Pancreas (tissue), 10 donors: Measurements from ENCODE around the gene LITAF. TPM values are rescaled to one million over a fixed set of nuclear protein-coding genes. Genes with fewer than 3 reads are reported as not detected.
A peak's percentile ranks its signal among the peaks of the same experiment; 100 is the strongest.
"Not testable (repeated sequence)": the region's sequence is repeated elsewhere in the genome, so short reads cannot be mapped to it uniquely, and the experiment has no call there.

Source experiments
- ATAC-seq, 4 donors: fragments of 200-7000 bp; cut with Tn5 transposase; one replicate each; pipeline versions ENCODE4 v1.8.0 to v1.9.1; 2020; ENCODE audit warnings: mild to moderate bottlenecking in 4 of 4, moderate library complexity in 4 of 4
- DNase-seq, 6 donors: peaks; one replicate each; pipeline ENCODE4 v3.0.0-alpha.2; 2020
- FAIRE-seq: peaks from 2 replicates; lab custom pipeline; 2012; peaks lifted over from hg19 to GRCh38; lab: Jason Lieb, UNC
- H3K27ac ChIP-seq, 4 donors: fragments of 200-600 bp; sonication (generic); 1 replicate in 3 of 4; 2 replicates in 1 of 4; pipeline versions ENCODE4 v1.5.0 to v1.8.0; 2020
- H3K27me3 ChIP-seq, 4 donors: fragments of 200-600 bp; one replicate each; pipeline ENCODE4 v1.8.0; 2021
- H3K36me3 ChIP-seq, 3 donors: fragments of 200-600 bp; sonication (generic) in 1 of 3; one replicate each; pipeline versions ENCODE4 v1.5.0 to v1.8.0; 2020 to 2021
- H3K4me1 ChIP-seq, 3 donors: fragments of 200-600 bp; one replicate each; pipeline ENCODE4 v1.8.0; 2021
- H3K4me3 ChIP-seq, 4 donors: fragments of 200-600 bp; sonication (generic) in 2 of 4; one replicate each; pipeline versions ENCODE4 v1.5.0 to v1.8.0; 2020 to 2021
- H3K9me3 ChIP-seq, 4 donors: fragments of 200-600 bp; one replicate each; pipeline ENCODE4 v1.8.0; 2021
- CTCF ChIP-seq, 4 donors: fragments of 200-600 bp; sonication (generic) in 3 of 4; IDR thresholded peaks; one replicate each; pipeline versions ENCODE4 v1.5.0 to v1.8.0; 2021; ENCODE audit warnings: antibody characterized with exemption in 4 of 4
- WGBS, 2 donors: extraction: QIAGEN DNeasy Blood & Tissue Kit; methylation state at CpG; one replicate each; pipeline ENCODE4 v1.1.7; 2013; 5-methylcytosine and 5-hydroxymethylcytosine counted together
- intact Hi-C, 3 donors: fragments of 100-400 bp; cut with DNase I; formaldehyde crosslinking; loops; one replicate each; pipeline versions ENCODE4 v1.11.1 to v1.14.2; 2022
- polyA plus RNA-seq, 2 donors: library from polyadenylated mRNA; stranded (reverse); fragments of 200-250 nt; gene quantifications; one replicate each; pipeline ENCODE4 v1.2.3, GENCODE V29; 2013
- total RNA-seq, 6 donors: library from RNA; stranded (reverse); fragmentation: NEBNext Ultra II Directional in 4 of 6; extraction: Animal tissue kit (Norgen Biotek cat#: 25700) in 4 of 6; gene quantifications; one replicate each; pipeline versions ENCODE4 v1.2.1 to v1.2.4, GENCODE V29; 2021 to 2023
- donor health status: healthy with polysubstance abuse.
- donor health status: DM: no; HTN: no; CAD: no; lungs with moderate emphysema.
- donor health status: DM: no; HTN: no; CAD: no.
- donor health status: control.
- donor health status: control.
- donor health status: Bipolar disorder and iron deficiency.
- donor health status: DM: yes; HTN: yes; CAD: no.
- donor health status: DM: no; HTN: no; CAD: no.
- donor health status: DM: no; HTN: no; CAD: no.
- donor health status: DM: yes; HTN: yes; CAD: no.

LITAF gene
- total and polyA plus RNA-seq, 8 donors, result 17.6 to 85.3 (median 32.3) TPM

GRCh38 chr16:11511328-11511727, 75.4 kb downstream of the LITAF start:
- H3K36me3 ChIP-seq, result no peaks in the 10 kb centered on the region
- intact Hi-C loops, result no loop called here
- FAIRE-seq (no peak), ATAC-seq (no peak), DNase-seq (no peak)
- no peaks in the 10 kb centered on the region for H3K9me3 ChIP-seq
- H3K27ac ChIP-seq, result no peak overlapping the region
- H3K4me3 ChIP-seq, result no peak overlapping the region
- H3K27me3 ChIP-seq, result no peaks in the 10 kb centered on the region
- no peaks in the 10 kb centered on the region for H3K4me1 ChIP-seq
- TF ChIP-seq CTCF (IDR thresholded peaks at IDR 0.05), result no peak
- 75 to 95% methylated on average over 2 of the region's 2 CpGs for WGBS, 2 donors

- Histone ChIP-seq H3K9me3 (no peaks in the 10 kb centered on the region), H3K36me3 (no peaks in the 10 kb centered on the region), H3K27me3 (no peaks in the 10 kb centered on the region), H3K4me1 (no peaks in the 10 kb centered on the region), H3K4me3 (no peak overlapping the region), H3K27ac (no peak overlapping the region)
- intact Hi-C loops, result no loop called here
- 75 to 79% methylated on average over 12 of the region's 12 CpGs for WGBS, 2 donors
- DNase-seq, result no peak
- ATAC-seq, result no peak
- no peak for FAIRE-seq
- TF ChIP-seq CTCF (IDR thresholded peaks at IDR 0.05), result no peak
Measured at GRCh38 chr16:11510178-11510973, 76.3 kb downstream of the LITAF start.

DNA sequence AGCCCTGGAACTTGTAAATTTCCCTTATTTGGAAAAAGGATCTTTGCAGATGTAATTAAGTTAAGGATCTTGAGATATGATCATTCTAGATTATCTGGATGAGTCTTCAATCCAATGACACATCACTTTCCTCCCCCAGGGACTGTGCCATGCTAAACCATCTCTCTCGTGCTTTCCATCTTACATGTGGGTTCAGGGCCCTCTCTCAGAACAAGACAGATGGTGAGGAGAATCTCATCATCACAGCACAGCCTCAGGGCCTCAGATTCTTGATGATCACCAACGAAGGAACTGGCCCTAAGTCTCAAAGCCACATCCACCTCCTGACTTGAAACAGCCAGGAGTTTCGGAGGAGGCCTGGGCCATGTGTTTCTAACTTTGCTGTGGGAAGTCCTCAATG, 78.7 kb downstream of the LITAF start:
- no peak overlapping the region for H3K27ac ChIP-seq
- H3K36me3 ChIP-seq, result no peaks in the 10 kb centered on the region
- no peak for TF ChIP-seq CTCF (IDR thresholded peaks at IDR 0.05)
- no peak overlapping the region for H3K4me3 ChIP-seq
- DNase-seq, result no peak
- FAIRE-seq, result no peak
- ATAC-seq, result no peak
- H3K27me3 ChIP-seq, result no peaks in the 10 kb centered on the region
- no peaks in the 10 kb centered on the region for H3K9me3 ChIP-seq
- intact Hi-C loops, result no loop called here
- H3K4me1 ChIP-seq, result no peaks in the 10 kb centered on the region
- 79 to 86% methylated on average over 3 of the region's 3 CpGs for WGBS, 2 donors

DNA sequence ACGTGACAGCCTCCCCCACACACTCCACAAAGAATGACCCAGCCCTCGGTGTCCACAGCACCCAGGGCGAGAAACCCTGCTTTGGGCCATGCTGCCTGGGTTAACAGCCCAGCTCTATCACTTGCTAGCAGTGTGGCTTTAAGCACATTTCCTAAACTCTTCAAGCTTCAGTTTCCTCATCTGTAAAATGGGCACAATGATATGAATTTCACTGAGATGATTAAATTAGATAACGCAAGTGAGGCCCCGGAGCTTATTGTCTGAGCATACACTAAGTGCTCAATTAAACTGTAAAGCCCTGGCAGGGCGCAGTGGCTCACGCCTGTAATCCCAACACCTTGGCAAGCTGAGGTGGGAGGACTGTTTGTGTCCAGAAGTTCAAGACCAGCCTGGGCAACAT, 79.4 kb downstream of the LITAF start:
- intact Hi-C loops, result no loop called here
- no peak for ATAC-seq
- no peaks in the 10 kb centered on the region for H3K4me1 ChIP-seq
- TF ChIP-seq CTCF (IDR thresholded peaks at IDR 0.05), result no peak
- no peak for DNase-seq
- no peak overlapping the region for H3K4me3 ChIP-seq
- no peak overlapping the region for H3K27ac ChIP-seq
- WGBS, 2 donors, result 95 to 99% methylated on average over 7 of the region's 7 CpGs
- no peak for FAIRE-seq
- H3K36me3 ChIP-seq, result no peaks in the 10 kb centered on the region
- no peaks in the 10 kb centered on the region for H3K9me3 ChIP-seq
- H3K27me3 ChIP-seq, result no peaks in the 10 kb centered on the region

DNA sequence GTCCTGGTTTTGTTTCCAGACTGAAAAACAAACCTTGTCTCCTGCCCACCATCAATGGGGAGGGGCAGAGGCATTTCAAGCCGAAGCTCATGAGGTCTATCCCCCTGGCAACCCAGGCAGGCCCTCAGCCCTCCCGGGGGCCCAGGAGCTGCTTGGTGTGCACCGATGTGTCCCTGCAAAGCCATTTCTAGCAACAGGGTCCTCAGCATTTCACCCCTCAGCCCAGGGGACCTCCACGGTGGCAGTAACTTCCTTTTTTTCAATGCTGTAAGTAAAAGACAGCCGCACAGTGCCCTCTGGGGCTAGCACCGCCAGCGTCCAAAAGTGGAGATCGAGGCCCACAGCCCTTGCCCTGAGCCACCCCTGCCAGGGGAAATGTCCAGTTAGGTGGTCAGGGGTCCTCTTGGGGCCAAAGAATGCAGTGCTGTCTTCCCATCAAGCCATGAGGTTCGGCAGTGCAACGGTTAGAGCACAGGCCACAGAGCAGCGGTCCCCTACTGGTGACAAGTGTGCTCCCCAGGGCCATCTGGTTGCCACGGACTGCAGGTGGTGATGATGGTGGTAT, 79.9 kb downstream of the LITAF start:
- TF ChIP-seq CTCF (IDR thresholded peaks at IDR 0.05), result no peak
- no peaks in the 10 kb centered on the region for H3K27me3 ChIP-seq
- no peak overlapping the region for H3K4me3 ChIP-seq
- 84% methylated on average over 12 of the region's 12 CpGs for WGBS, 2 donors
- DNase-seq, result no peak
- peak in 1 of 4 donors; percentile 30 for ATAC-seq
- no peaks in the 10 kb centered on the region for H3K36me3 ChIP-seq
- no peaks in the 10 kb centered on the region for H3K4me1 ChIP-seq
- FAIRE-seq, result no peak
- intact Hi-C loops, result no loop called here
- no peaks in the 10 kb centered on the region for H3K9me3 ChIP-seq
- no peak overlapping the region for H3K27ac ChIP-seq

- FAIRE-seq, intact Hi-C loops, H3K27ac ChIP-seq, H3K4me1 ChIP-seq, ATAC-seq, H3K36me3 ChIP-seq, DNase-seq, H3K9me3 ChIP-seq, H3K27me3 ChIP-seq, H3K4me3 ChIP-seq: not testable (repeated sequence)
- 84 to 97% methylated on average over 13 of the region's 13 CpGs for WGBS, 2 donors
Measured at GRCh38 chr16:11504261-11504660, 82.5 kb downstream of the LITAF start.
